Neural crest cell (in vitro differentiated cells): ENCODE results near the gene CLCN3. TPM values are rescaled to one million over a fixed set of nuclear protein-coding genes. Genes with fewer than 3 reads are reported as not detected.
"Not testable (repeated sequence)": the region's sequence is repeated elsewhere in the genome, so short reads cannot be mapped to it uniquely, and the experiment has no call there.

Source experiments
- DNase-seq: peaks from one replicate; pipeline ENCODE4 v3.0.0; 2021; ENCODE audit warnings: low read depth, mixed read lengths, low spot score
- H3K27ac Mint-ChIP-seq: one replicate; pipeline ENCODE4 v1.8.0; 2021; ENCODE audit warnings: mild to moderate bottlenecking, mixed read lengths; ENCODE audit not compliant: unreplicated experiment
- H3K27me3 Mint-ChIP-seq: 2 replicates; pipeline ENCODE4 v1.8.0; 2021; ENCODE audit warnings: low read depth, mild to moderate bottlenecking, mixed read lengths
- H3K36me3 Mint-ChIP-seq: 2 replicates; pipeline ENCODE4 v1.8.0; 2021; ENCODE audit warnings: low read depth, mild to moderate bottlenecking, mixed read lengths
- H3K4me1 Mint-ChIP-seq: 2 replicates; pipeline ENCODE4 v1.8.0; 2021; ENCODE audit warnings: mixed read lengths
- H3K4me3 Mint-ChIP-seq: one replicate; pipeline ENCODE4 v1.8.0; 2021; ENCODE audit warnings: mild to moderate bottlenecking, mixed read lengths
- H3K9me3 Mint-ChIP-seq: 2 replicates; pipeline ENCODE4 v1.8.0; 2021; ENCODE audit warnings: mixed read lengths
- CTCF ChIP-seq: fragments of 200-600 bp; sonication (generic); conservative IDR thresholded peaks from 2 replicates; pipeline ENCODE4 v1.5.0; 2021; ENCODE audit warnings: antibody characterized with exemption, mild to moderate bottlenecking
- total RNA-seq: library from RNA; stranded (reverse); gene quantifications from 2 replicates; pipeline ENCODE4 v1.2.1, GENCODE V29; 2021

CLCN3 gene
- total RNA-seq, 1 donor from 2014 or later, result 38.0 TPM

- no peak overlapping the region for H3K4me3 Mint-ChIP-seq
- no peak for DNase-seq
- H3K27me3 Mint-ChIP-seq, result no peaks in the 10 kb centered on the region
- peaks cover 35% of the 10 kb centered on the region for H3K36me3 Mint-ChIP-seq
- no peak for TF ChIP-seq CTCF
- H3K4me1 Mint-ChIP-seq, result peaks cover 5% of the 10 kb centered on the region
- H3K9me3 Mint-ChIP-seq, result peaks cover 9% of the 10 kb centered on the region
- H3K27ac Mint-ChIP-seq, result no peak overlapping the region
These were observed 47.8 kb downstream of the CLCN3 start for GRCh38 chr4:169668069-169668721.

GRCh38 chr4:169675825-169676224 lies 55.4 kb downstream of the CLCN3 start:
- no peaks in the 10 kb centered on the region for H3K27me3 Mint-ChIP-seq
- DNase-seq, result no peak
- peaks cover 6% of the 10 kb centered on the region for H3K9me3 Mint-ChIP-seq
- H3K27ac Mint-ChIP-seq, result no peak overlapping the region
- H3K36me3 Mint-ChIP-seq, result peaks cover 22% of the 10 kb centered on the region
- no peaks in the 10 kb centered on the region for H3K4me1 Mint-ChIP-seq
- TF ChIP-seq CTCF, result no peak
- H3K4me3 Mint-ChIP-seq, result no peak overlapping the region

- Mint-ChIP-seq H3K27ac (no peak overlapping the region), H3K4me1 (no peaks in the 10 kb centered on the region), H3K27me3 (no peaks in the 10 kb centered on the region), H3K4me3 (no peak overlapping the region), H3K36me3 (peaks cover 19% of the 10 kb centered on the region), H3K9me3 (peaks cover 6% of the 10 kb centered on the region)
- DNase-seq, result no peak
- no peak for TF ChIP-seq CTCF
These were observed 56.9 kb downstream of the CLCN3 start for GRCh38 chr4:169677150-169677748.

GRCh38 chr4:169678486-169678885 lies 58.1 kb downstream of the CLCN3 start:
- peaks cover 19% of the 10 kb centered on the region for H3K36me3 Mint-ChIP-seq
- DNase-seq, H3K27me3 Mint-ChIP-seq, H3K4me3 Mint-ChIP-seq, H3K27ac Mint-ChIP-seq, H3K9me3 Mint-ChIP-seq, H3K4me1 Mint-ChIP-seq: not testable (repeated sequence)

GRCh38 chr4:169678951-169679591 lies 58.7 kb downstream of the CLCN3 start:
- H3K27ac Mint-ChIP-seq, H3K4me1 Mint-ChIP-seq, H3K27me3 Mint-ChIP-seq, H3K4me3 Mint-ChIP-seq, DNase-seq, H3K9me3 Mint-ChIP-seq: not testable (repeated sequence)
- peaks cover 20% of the 10 kb centered on the region for H3K36me3 Mint-ChIP-seq

GRCh38 chr4:169682372-169683047 lies 62.1 kb downstream of the CLCN3 start:
- no peaks in the 10 kb centered on the region for H3K27me3 Mint-ChIP-seq
- peaks cover 6% of the 10 kb centered on the region for H3K9me3 Mint-ChIP-seq
- H3K4me3 Mint-ChIP-seq, result no peak overlapping the region

More at GRCh38 chr4:169682372-169683047, 62.1 kb downstream of the CLCN3 start:
- no peak for TF ChIP-seq CTCF
- Mint-ChIP-seq H3K4me1 (no peaks in the 10 kb centered on the region), H3K36me3 (peaks cover 22% of the 10 kb centered on the region), H3K27ac (no peak overlapping the region)
- no peak for DNase-seq
